ENCODE results near the gene NIPAL1. TPM values are rescaled to one million over a fixed set of nuclear protein-coding genes. Genes with fewer than 3 reads are reported as not detected.

Gene NIPAL1
- total RNA-seq, 2 donors from 2014 or later: 0.68 to 2.4 TPM

DNA sequence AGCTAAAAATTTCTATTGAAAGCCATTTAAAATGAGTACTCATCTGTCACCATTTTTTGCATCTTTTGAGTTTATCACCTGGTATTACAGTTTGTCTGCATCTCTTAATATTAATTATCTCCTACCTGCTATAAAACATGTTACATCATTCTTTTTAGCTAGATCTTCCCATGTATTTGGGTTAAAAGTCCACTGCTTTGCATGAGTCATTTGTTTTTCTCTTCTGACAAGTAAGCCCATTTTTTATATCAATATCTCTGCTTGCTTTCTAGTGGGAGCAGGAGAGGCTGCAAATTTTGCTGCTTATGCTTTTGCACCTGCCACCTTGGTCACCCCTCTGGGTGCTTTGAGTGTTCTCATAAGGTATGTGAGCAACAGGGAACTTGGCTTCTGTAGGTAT, 16.1 kb downstream of the NIPAL1 start:
- Histone ChIP-seq H3K36me3 (no peaks in the 10 kb centered on the region), H3K9me3 (no peaks in the 10 kb centered on the region), H3K4me3 (no peak overlapping the region), H3K27me3 (replicated peaks; ENCODE audit: insufficient read depth) (no peaks in the 10 kb centered on the region), H3K4me1 (ENCODE audit: control insufficient read depth in 1 of 2, low read depth in 2 of 2) (peaks cover 9 to 13% of the 10 kb centered on the region in 2 donors), H3K27ac (no peak overlapping the region)
- ATAC-seq (ENCODE audit: insufficient number of reproducible peaks, low FRiP score, low read depth): no peak
- no peak for DNase-seq (ENCODE audit: low spot score)
- TF ChIP-seq, protein P1, sequence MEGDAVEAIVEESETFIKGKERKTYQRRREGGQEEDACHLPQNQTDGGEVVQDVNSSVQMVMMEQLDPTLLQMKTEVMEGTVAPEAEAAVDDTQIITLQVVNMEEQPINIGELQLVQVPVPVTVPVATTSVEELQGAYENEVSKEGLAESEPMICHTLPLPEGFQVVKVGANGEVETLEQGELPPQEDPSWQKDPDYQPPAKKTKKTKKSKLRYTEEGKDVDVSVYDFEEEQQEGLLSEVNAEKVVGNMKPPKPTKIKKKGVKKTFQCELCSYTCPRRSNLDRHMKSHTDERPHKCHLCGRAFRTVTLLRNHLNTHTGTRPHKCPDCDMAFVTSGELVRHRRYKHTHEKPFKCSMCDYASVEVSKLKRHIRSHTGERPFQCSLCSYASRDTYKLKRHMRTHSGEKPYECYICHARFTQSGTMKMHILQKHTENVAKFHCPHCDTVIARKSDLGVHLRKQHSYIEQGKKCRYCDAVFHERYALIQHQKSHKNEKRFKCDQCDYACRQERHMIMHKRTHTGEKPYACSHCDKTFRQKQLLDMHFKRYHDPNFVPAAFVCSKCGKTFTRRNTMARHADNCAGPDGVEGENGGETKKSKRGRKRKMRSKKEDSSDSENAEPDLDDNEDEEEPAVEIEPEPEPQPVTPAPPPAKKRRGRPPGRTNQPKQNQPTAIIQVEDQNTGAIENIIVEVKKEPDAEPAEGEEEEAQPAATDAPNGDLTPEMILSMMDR (IDR thresholded peaks at IDR 0.05): no peak

DNA sequence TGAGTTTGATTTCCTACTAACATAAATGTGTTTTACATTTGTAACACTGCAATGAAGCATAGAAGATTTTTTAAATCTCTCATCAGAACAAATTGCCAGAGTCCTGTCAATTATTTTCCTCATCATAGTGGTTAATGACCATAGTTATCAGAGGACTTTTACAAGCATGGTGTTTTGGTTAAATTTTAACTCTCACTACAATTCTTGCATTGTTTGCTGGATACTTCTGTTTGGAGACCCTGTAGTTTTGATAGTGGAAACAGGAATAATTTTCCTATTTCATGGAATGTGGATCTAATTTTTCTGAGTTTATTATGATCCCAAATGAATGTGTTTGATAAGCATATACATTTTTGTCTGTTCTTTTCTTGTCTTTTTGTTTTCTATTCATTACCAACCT, 16.8 kb downstream of the NIPAL1 start:
- ATAC-seq (ENCODE audit: insufficient number of reproducible peaks, low FRiP score, low read depth): no peak
- TF ChIP-seq, protein P1 (IDR thresholded peaks at IDR 0.05): no peak
- H3K9me3 ChIP-seq: no peaks in the 10 kb centered on the region
- H3K4me1 ChIP-seq (ENCODE audit: control insufficient read depth in 1 of 2, low read depth in 2 of 2): peaks cover 9 to 13% of the 10 kb centered on the region in 2 donors
- no peak overlapping the region for H3K27ac ChIP-seq
- no peak for DNase-seq (ENCODE audit: low spot score)
- no peak overlapping the region for H3K4me3 ChIP-seq
- H3K27me3 ChIP-seq (replicated peaks; ENCODE audit: insufficient read depth): no peaks in the 10 kb centered on the region
- H3K36me3 ChIP-seq: no peaks in the 10 kb centered on the region

DNA sequence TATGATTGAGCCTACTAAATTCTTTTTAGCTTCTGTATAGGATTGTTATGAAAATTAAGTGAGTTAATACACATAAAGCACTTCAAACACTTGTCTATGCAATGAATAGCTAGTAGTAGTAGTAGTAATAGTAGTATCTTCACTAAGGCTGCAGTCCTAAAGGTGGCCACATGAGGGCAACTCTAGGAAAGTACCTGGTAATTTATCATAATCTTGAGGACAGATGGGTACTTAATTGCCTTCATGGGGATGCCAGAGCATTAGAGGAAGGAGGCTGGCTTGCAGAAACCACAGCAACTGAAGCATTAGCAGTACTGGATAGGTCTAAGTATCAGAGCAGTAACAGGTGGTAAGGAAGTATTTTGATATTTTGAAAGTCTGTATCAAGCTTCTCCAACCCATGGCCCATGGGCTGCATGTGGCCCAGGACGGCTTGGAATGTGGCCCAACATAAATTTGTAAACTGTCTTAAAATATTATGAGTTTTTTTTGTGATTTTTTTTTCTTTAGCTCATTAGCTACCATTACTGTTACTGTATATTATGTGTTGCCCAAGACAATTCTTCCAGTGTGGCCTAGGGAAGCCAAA, 17.3 kb downstream of the NIPAL1 start:
- peaks cover 9 to 13% of the 10 kb centered on the region in 2 donors for H3K4me1 ChIP-seq (ENCODE audit: control insufficient read depth in 1 of 2, low read depth in 2 of 2)
- no peak overlapping the region for H3K4me3 ChIP-seq
- ATAC-seq (ENCODE audit: insufficient number of reproducible peaks, low FRiP score, low read depth): no peak
- H3K9me3 ChIP-seq: no peaks in the 10 kb centered on the region
- H3K27me3 ChIP-seq (replicated peaks; ENCODE audit: insufficient read depth): no peaks in the 10 kb centered on the region
- TF ChIP-seq, protein P1 (IDR thresholded peaks at IDR 0.05): no peak
- no peak overlapping the region for H3K27ac ChIP-seq
- H3K36me3 ChIP-seq: no peaks in the 10 kb centered on the region
- no peak for DNase-seq (ENCODE audit: low spot score)

DNA sequence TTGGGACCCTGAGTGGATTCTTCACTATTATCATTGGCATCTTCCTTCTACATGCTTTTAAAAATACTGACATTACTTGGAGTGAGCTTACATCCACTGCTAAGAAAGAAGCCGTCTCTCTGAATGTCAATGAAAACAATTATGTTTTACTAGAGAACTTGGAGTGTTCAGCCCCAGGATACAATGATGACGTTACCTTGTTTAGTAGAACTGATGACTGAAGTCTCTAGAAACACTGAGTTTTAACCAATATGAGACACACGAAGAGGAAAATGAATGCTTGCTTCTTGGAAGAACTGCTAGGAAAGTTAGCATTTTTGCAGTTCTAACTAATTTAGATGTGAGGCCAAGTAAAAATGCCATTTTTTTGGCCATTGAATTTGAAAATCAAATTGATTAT, 19.4 kb downstream of the NIPAL1 start:
- Histone ChIP-seq H3K36me3 (no peaks in the 10 kb centered on the region), H3K4me3 (no peak overlapping the region), H3K27me3 (replicated peaks; ENCODE audit: insufficient read depth) (no peaks in the 10 kb centered on the region), H3K9me3 (no peaks in the 10 kb centered on the region), H3K27ac (no peak overlapping the region), H3K4me1 (ENCODE audit: control insufficient read depth in 1 of 2, low read depth in 2 of 2) (peaks cover 9 to 13% of the 10 kb centered on the region in 2 donors)
- TF ChIP-seq, protein P1 (IDR thresholded peaks at IDR 0.05): no peak
- no peak for DNase-seq (ENCODE audit: low spot score)
- ATAC-seq (ENCODE audit: insufficient number of reproducible peaks, low FRiP score, low read depth): no peak

DNA sequence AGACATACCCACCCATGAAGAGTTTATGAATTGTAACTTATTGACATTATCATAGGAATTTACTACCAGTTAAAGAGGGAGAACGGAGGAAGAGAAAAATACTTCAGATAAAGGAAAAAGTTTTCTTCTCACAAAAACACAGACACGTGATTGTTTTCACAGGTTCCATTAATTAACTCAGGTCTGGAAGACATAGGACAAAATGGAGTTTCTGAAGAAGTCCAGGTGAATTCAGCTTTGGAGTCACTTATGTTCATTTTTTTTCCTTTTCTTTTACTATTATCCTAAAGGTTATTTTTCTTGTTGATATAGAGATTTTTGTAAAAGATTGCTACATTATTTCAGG, 20.5 kb downstream of the NIPAL1 start:
- TF ChIP-seq, protein P1 (IDR thresholded peaks at IDR 0.05): no peak
- DNase-seq (ENCODE audit: low spot score) (no peak), ATAC-seq (ENCODE audit: insufficient number of reproducible peaks, low FRiP score, low read depth) (no peak)
- no peaks in the 10 kb centered on the region for H3K27me3 ChIP-seq (replicated peaks; ENCODE audit: insufficient read depth)
- H3K36me3 ChIP-seq: no peaks in the 10 kb centered on the region
- no peak overlapping the region for H3K27ac ChIP-seq
- no peaks in the 10 kb centered on the region for H3K9me3 ChIP-seq
- peaks cover 4 to 8% of the 10 kb centered on the region in 2 donors for H3K4me1 ChIP-seq (ENCODE audit: control insufficient read depth in 1 of 2, low read depth in 2 of 2)
- H3K4me3 ChIP-seq: no peak overlapping the region
